HepG2 (cell line): ENCODE results near the gene AAMP. TPM values are rescaled to one million over a fixed set of nuclear protein-coding genes. Genes with fewer than 3 reads are reported as not detected.

ENCODE experiments used
- CHCHD3 ChIP-seq: sonication (generic); formaldehyde crosslinking; IDR thresholded peaks from 2 replicates; pipeline ENCODE4 v1.8.0; 2022; ENCODE audit warnings: mild to moderate bottlenecking, missing genetic modification reagents, moderate library complexity
- EED ChIP-seq: sonication (generic); formaldehyde crosslinking; IDR thresholded peaks from 2 replicates; pipeline ENCODE4 v1.5.0; 2020; ENCODE audit warnings: mild to moderate bottlenecking, missing genetic modification reagents
- ESRRA ChIP-seq: sonication (generic); formaldehyde crosslinking; IDR thresholded peaks from 2 replicates; pipeline ENCODE4 v1.5.1; 2020; ENCODE audit warnings: mild to moderate bottlenecking, low read depth, missing genetic modification reagents
- HDAC1 ChIP-seq: sonication (generic); formaldehyde crosslinking; IDR thresholded peaks from 2 replicates; pipeline ENCODE4 v1.5.1; 2020; ENCODE audit warnings: mild to moderate bottlenecking, missing genetic modification reagents
- KLF12 ChIP-seq: sonication (generic); formaldehyde crosslinking; IDR thresholded peaks from 2 replicates; pipeline ENCODE4 v1.4.0; 2020; ENCODE audit warnings: missing genetic modification reagents, borderline replicate concordance
- MIER2 ChIP-seq: IDR thresholded peaks from 2 replicates; pipeline ENCODE4 v1.6.1; 2016; ENCODE audit warnings: missing biosample characterization, missing genetic modification reagents
- MZF1 ChIP-seq: sonication (generic); formaldehyde crosslinking; IDR thresholded peaks from 2 replicates; pipeline ENCODE4 v1.8.1; 2023; ENCODE audit warnings: mild to moderate bottlenecking, missing genetic modification reagents, borderline replicate concordance
- NFYB ChIP-seq: sonication (generic); formaldehyde crosslinking; IDR thresholded peaks from 2 replicates; pipeline ENCODE4 v1.4.0; 2020; ENCODE audit warnings: missing genetic modification reagents
- NPAS2 ChIP-seq: sonication (generic); formaldehyde crosslinking; IDR thresholded peaks from 2 replicates; pipeline ENCODE4 v1.8.0; 2022; ENCODE audit warnings: mild to moderate bottlenecking, missing genetic modification reagents, borderline replicate concordance
- NRL ChIP-seq: sonication (generic); formaldehyde crosslinking; IDR thresholded peaks from 2 replicates; pipeline ENCODE4 v1.5.0; 2020; ENCODE audit warnings: missing genetic modification reagents, mild to moderate bottlenecking, moderate library complexity, borderline replicate concordance
- PHF5A ChIP-seq: IDR thresholded peaks from one replicate; pipeline ENCODE4 v1.6.1; 2018; ENCODE audit warnings: low read depth, missing genetic modification reagents; ENCODE audit not compliant: unreplicated experiment
- SCMH1 ChIP-seq: sonication (generic); formaldehyde crosslinking; IDR thresholded peaks from 2 replicates; pipeline ENCODE4 v1.9.0; 2021; ENCODE audit warnings: missing genetic modification reagents, mild to moderate bottlenecking, borderline replicate concordance
- SETDB1 ChIP-seq: sonication (generic); formaldehyde crosslinking; IDR thresholded peaks from 2 replicates; pipeline ENCODE4 v1.5.1; 2020; ENCODE audit warnings: missing genetic modification reagents, mild to moderate bottlenecking, borderline replicate concordance
- SUZ12 ChIP-seq: fragments of 150-350 bp; IDR thresholded peaks from 2 replicates; pipeline ENCODE4 v1.6.1; 2014; ENCODE audit warnings: low read depth, low read length
- TAF1 ChIP-seq: sonication (generic); formaldehyde crosslinking; IDR thresholded peaks from 2 replicates; pipeline ENCODE4 v1.4.0; 2020; ENCODE audit warnings: missing genetic modification reagents
- TMF1 ChIP-seq: sonication (generic); formaldehyde crosslinking; IDR thresholded peaks from 2 replicates; pipeline ENCODE4 v1.8.1; 2022; ENCODE audit warnings: low read depth, missing genetic modification reagents
- YEATS4 ChIP-seq: sonication (generic); formaldehyde crosslinking; IDR thresholded peaks from 2 replicates; pipeline ENCODE4 v1.4.0; 2020; ENCODE audit warnings: missing genetic modification reagents, borderline replicate concordance
- ZBTB1 ChIP-seq: sonication (generic); formaldehyde crosslinking; IDR thresholded peaks from 2 replicates; pipeline ENCODE4 v1.4.0; 2020; ENCODE audit warnings: missing genetic modification reagents, borderline replicate concordance
- ZNF17 ChIP-seq: sonication (generic); formaldehyde crosslinking; IDR thresholded peaks from 2 replicates; pipeline ENCODE4 v1.5.0; 2020; ENCODE audit warnings: mild to moderate bottlenecking, missing genetic modification reagents
- ZNF232 ChIP-seq: sonication (generic); formaldehyde crosslinking; IDR thresholded peaks from 2 replicates; pipeline ENCODE4 v1.4.0; 2020; ENCODE audit warnings: missing genetic modification reagents, borderline replicate concordance
- polyA plus RNA-seq, 8 experiments: library from polyadenylated mRNA; depleted of rRNA in 3 of 8; stranded (reverse) in 7 of 8; unstranded in 1 of 8; fragments of >200 nt; fragmentation: Illumina TruSeq in 4 of 8; extraction: Trizol in 4 of 8; gene quantifications; 2 replicates each; pipeline versions ENCODE4 v1.2.1 to v1.2.3, GENCODE V29; 2011 to 2016; ENCODE audit warnings: low read depth in 4 of 8, missing spikeins in 1 of 8, mixed read lengths in 1 of 8; ENCODE audit not compliant: insufficient read depth in 1 of 8
- total RNA-seq, 5 experiments: library from RNA; depleted of rRNA; stranded (reverse); fragments of >200 nt; fragmentation: Illumina TruSeq; extraction: Trizol; gene quantifications; 2 replicates each; pipeline ENCODE4 v1.2.3, GENCODE V29; 2016; ENCODE audit warnings: low read depth in 1 of 5
- TF ChIP-seq, protein P1 (sequence below): sonication (generic); formaldehyde crosslinking; IDR thresholded peaks from 2 replicates; pipeline ENCODE4 v1.4.0; 2020; ENCODE audit warnings: mild to moderate bottlenecking, missing genetic modification reagents
- TF ChIP-seq, protein P2 (sequence below): sonication (generic); formaldehyde crosslinking; IDR thresholded peaks from 2 replicates; pipeline ENCODE4 v1.4.0; 2020; ENCODE audit warnings: missing genetic modification reagents
- TF ChIP-seq, protein P3 (sequence below), 2 experiments: sonication (generic) in 1 of 2; formaldehyde crosslinking in 1 of 2; IDR thresholded peaks; 2 replicates each; pipeline versions ENCODE4 v1.4.0 to v1.6.1; 2018 to 2020; ENCODE audit warnings: missing genetic modification reagents in 2 of 2, borderline replicate concordance in 1 of 2, low read depth in 1 of 2, mild to moderate bottlenecking in 1 of 2, missing biosample characterization in 1 of 2
- TF ChIP-seq, protein P4 (sequence below): sonication (generic); formaldehyde crosslinking; IDR thresholded peaks from 2 replicates; pipeline ENCODE4 v1.4.0; 2020; ENCODE audit warnings: mild to moderate bottlenecking, missing genetic modification reagents

AAMP gene
- total and polyA plus RNA-seq, 2 of the 13 experiments (the other 11 are each of a cell fraction or from before 2014, with no cell fraction given), result 110 to 186 TPM

DNA sequence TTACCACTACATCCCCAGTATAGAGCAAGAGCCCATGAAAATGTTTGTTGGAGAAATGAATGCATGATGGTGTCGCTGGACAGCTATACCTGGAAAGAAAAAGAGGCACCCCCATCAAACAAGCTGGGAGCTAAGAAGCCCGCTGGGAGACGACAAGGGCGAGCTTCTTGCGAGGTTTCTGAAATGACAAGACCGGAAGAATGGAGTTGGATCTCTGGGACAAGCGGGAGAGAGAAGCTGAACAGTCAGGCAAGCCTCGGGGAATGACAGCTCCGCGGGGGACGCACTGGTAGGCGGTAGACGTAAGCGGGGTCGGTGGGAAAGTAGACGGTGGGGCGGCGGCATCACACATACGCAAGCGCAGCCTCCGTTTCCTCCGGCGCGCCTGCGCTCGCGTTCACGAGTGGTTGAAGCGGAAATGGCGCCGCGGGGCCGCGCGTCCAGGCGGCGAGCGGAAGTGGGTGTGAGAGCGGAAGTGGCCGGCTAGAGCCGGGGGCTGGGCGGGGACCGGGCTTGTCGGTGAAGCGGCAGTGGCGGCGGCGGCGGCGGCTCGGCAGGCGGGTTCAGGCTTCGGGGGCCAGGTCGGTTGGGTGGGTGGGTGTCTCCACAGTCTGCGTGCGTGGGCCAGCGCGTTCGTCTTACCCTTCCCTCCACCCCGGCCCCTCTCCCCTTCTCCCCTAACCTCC is 53.1 kb downstream of the AAMP start, which contains the start of gene ARPC2 (continued):
- TF ChIP-seq, protein P1, sequence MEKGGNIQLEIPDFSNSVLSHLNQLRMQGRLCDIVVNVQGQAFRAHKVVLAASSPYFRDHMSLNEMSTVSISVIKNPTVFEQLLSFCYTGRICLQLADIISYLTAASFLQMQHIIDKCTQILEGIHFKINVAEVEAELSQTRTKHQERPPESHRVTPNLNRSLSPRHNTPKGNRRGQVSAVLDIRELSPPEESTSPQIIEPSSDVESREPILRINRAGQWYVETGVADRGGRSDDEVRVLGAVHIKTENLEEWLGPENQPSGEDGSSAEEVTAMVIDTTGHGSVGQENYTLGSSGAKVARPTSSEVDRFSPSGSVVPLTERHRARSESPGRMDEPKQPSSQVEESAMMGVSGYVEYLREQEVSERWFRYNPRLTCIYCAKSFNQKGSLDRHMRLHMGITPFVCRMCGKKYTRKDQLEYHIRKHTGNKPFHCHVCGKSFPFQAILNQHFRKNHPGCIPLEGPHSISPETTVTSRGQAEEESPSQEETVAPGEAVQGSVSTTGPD (CRISPR knock-in tag), result no peak
- TF ChIP-seq YEATS4, result peak; percentile 90
- no peak for TF ChIP-seq ZNF17
- no peak for TF ChIP-seq ZBTB1 (CRISPR knock-in tag)
- 0 out of 2 replicates have a peak, but pooled peaks have one; percentile 68 for TF ChIP-seq ESRRA (CRISPR knock-in tag)
- TF ChIP-seq TAF1 (CRISPR knock-in tag), result peak; percentile 80
- peak; percentile 60; the same call in 1 of the 2 replicates for TF ChIP-seq ZNF232 (CRISPR knock-in tag)
- TF ChIP-seq PHF5A (CRISPR knock-in tag), result no peak
- no peak for TF ChIP-seq TMF1 (CRISPR knock-in tag)
- peak; percentile 75; the same call in 1 of the 2 replicates for TF ChIP-seq HDAC1
- no peak for TF ChIP-seq SETDB1 (CRISPR knock-in tag)
- TF ChIP-seq NRL (CRISPR knock-in tag), result peak; percentile 66
- TF ChIP-seq, protein P2, sequence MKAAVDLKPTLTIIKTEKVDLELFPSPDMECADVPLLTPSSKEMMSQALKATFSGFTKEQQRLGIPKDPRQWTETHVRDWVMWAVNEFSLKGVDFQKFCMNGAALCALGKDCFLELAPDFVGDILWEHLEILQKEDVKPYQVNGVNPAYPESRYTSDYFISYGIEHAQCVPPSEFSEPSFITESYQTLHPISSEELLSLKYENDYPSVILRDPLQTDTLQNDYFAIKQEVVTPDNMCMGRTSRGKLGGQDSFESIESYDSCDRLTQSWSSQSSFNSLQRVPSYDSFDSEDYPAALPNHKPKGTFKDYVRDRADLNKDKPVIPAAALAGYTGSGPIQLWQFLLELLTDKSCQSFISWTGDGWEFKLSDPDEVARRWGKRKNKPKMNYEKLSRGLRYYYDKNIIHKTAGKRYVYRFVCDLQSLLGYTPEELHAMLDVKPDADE (CRISPR knock-in tag), result 0 out of 2 replicates have a peak, but pooled peaks have one; percentile 51
- TF ChIP-seq SUZ12, result no peak
- TF ChIP-seq EED (CRISPR knock-in tag), result no peak
- TF ChIP-seq NPAS2, result no peak
- TF ChIP-seq NFYB (CRISPR knock-in tag), result peak; percentile 10
- TF ChIP-seq MZF1 (CRISPR knock-in tag), result no peak
- TF ChIP-seq, protein P3, sequence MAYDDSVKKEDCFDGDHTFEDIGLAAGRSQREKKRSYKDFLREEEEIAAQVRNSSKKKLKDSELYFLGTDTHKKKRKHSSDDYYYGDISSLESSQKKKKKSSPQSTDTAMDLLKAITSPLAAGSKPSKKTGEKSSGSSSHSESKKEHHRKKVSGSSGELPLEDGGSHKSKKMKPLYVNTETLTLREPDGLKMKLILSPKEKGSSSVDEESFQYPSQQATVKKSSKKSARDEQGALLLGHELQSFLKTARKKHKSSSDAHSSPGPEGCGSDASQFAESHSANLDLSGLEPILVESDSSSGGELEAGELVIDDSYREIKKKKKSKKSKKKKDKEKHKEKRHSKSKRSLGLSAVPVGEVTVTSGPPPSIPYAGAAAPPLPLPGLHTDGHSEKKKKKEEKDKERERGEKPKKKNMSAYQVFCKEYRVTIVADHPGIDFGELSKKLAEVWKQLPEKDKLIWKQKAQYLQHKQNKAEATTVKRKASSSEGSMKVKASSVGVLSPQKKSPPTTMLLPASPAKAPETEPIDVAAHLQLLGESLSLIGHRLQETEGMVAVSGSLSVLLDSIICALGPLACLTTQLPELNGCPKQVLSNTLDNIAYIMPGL (CRISPR knock-in tag; IDR thresholded peaks at IDR 0.05; ENCODE audit: borderline replicate concordance in 1 of 2, low read depth in 1 of 2), result peak; percentile 88 to 89
- TF ChIP-seq MIER2 (CRISPR knock-in tag), result no peak; the same call in 1 of the 2 replicates
- no peak for TF ChIP-seq KLF12 (CRISPR knock-in tag)
- TF ChIP-seq CHCHD3 (CRISPR knock-in tag), result no peak
- TF ChIP-seq, protein P4, sequence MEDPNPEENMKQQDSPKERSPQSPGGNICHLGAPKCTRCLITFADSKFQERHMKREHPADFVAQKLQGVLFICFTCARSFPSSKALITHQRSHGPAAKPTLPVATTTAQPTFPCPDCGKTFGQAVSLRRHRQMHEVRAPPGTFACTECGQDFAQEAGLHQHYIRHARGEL (CRISPR knock-in tag), result no peak; the same call in 1 of the 2 replicates
- TF ChIP-seq SCMH1 (CRISPR knock-in tag), result no peak
